Measurements from ENCODE around the gene RUVBL2. TPM values are rescaled to one million over a fixed set of nuclear protein-coding genes. Genes with fewer than 3 reads are reported as not detected.

Gene RUVBL2
- polyA plus RNA-seq, 3 donors: 40.1 to 44.4 (median 41.9) TPM

GRCh38 chr19:48959341-48960239, 34.1 kb upstream of the RUVBL2 start:
- TF ChIP-seq CTCF (IDR thresholded peaks at IDR 0.05): no peak
- H3K36me3 ChIP-seq (replicated peaks in 1 of 2; ENCODE audit: control insufficient read depth in 1 of 2, insufficient read depth in 2 of 2, low read length in 2 of 2): peaks cover 0 to 19% of the 10 kb centered on the region in 2 donors
- peak overlapping the region; percentile 5 to 58 for H3K27ac ChIP-seq (ENCODE audit: low read depth in 1 of 2, low read length in 2 of 2)
- no peak overlapping the region for H3K4me3 Mint-ChIP-seq
- DNase-seq: peak; percentile 57 to 76 (median 61)
- peaks cover 72% of the 10 kb centered on the region for H3K4me1 Mint-ChIP-seq
- peaks cover 74 to 83% of the 10 kb centered on the region in 2 donors for H3K4me1 ChIP-seq (ENCODE audit: control insufficient read depth in 1 of 2, insufficient read depth in 2 of 2, low read length in 2 of 2)
- peak overlapping the region; percentile 18 to 93 (median 89) for H3K27ac Mint-ChIP-seq
- peaks cover 11% of the 10 kb centered on the region for H4K20me1 ChIP-seq (ENCODE audit: insufficient read depth, low read length)
- no peak overlapping the region for H2AFZ ChIP-seq (ENCODE audit: insufficient read depth, low read depth, low read length, poor library complexity, severe bottlenecking)
- H3K4me2 ChIP-seq (replicated peaks; ENCODE audit: extremely low read depth, low read length, poor library complexity, severe bottlenecking): no peak overlapping the region
- no peak overlapping the region for H3K4me3 ChIP-seq (replicated peaks in 1 of 3; ENCODE audit: low read depth in 2 of 3, low read length in 3 of 3)
- H3K9me3 ChIP-seq (replicated peaks in 1 of 2; ENCODE audit: control insufficient read depth in 1 of 2, insufficient read depth in 1 of 2, low read length in 2 of 2): no peaks in the 10 kb centered on the region
- no peaks in the 10 kb centered on the region for H3K27me3 ChIP-seq (ENCODE audit: control insufficient read depth in 2 of 2, insufficient read depth in 2 of 2, low read length in 2 of 2)
- no peaks in the 10 kb centered on the region for H3K9me3 Mint-ChIP-seq
- peaks cover 68% of the 10 kb centered on the region for H3K79me2 ChIP-seq (ENCODE audit: insufficient read depth, low read length)
- 70% methylated on average over 4 of the region's 16 CpGs for WGBS (ENCODE audit: insufficient coverage)
- peaks cover 0 to 3% (median 0%) of the 10 kb centered on the region in 3 donors for H3K27me3 Mint-ChIP-seq (ENCODE audit: low read depth in 3 of 3)
- peaks cover 21 to 35% of the 10 kb centered on the region in 2 donors for H3K36me3 Mint-ChIP-seq
- intact Hi-C loops (cut with micrococcal nuclease): loop anchor here in 1 of 2 donors (10.0 kb wide), 1 partner anchor 325 kb away; the partner anchor contains the start of gene DBP
- H3K9ac ChIP-seq (ENCODE audit: insufficient read depth, low read length, poor library complexity, severe bottlenecking): no peak overlapping the region

- H3K4me3 ChIP-seq (replicated peaks in 1 of 3; ENCODE audit: low read depth in 2 of 3, low read length in 3 of 3): no peak overlapping the region
- WGBS (ENCODE audit: insufficient coverage): 87% methylated on average over 16 of the region's 19 CpGs
- TF ChIP-seq CTCF (IDR thresholded peaks at IDR 0.05): no peak
- no peak overlapping the region for H2AFZ ChIP-seq (ENCODE audit: insufficient read depth, low read depth, low read length, poor library complexity, severe bottlenecking)
- H3K79me2 ChIP-seq (ENCODE audit: insufficient read depth, low read length): peaks cover 66% of the 10 kb centered on the region
- H3K4me1 ChIP-seq (ENCODE audit: control insufficient read depth in 1 of 2, insufficient read depth in 2 of 2, low read length in 2 of 2): peaks cover 65 to 74% of the 10 kb centered on the region in 2 donors
- H3K9ac ChIP-seq (ENCODE audit: insufficient read depth, low read length, poor library complexity, severe bottlenecking): no peak overlapping the region
- Mint-ChIP-seq H3K4me3 (no peak overlapping the region), H3K9me3 (peaks cover 0 to 8% (median 0%) of the 10 kb centered on the region in 7 donors), H3K36me3 (peaks cover 28 to 39% of the 10 kb centered on the region in 2 donors), H3K27me3 (ENCODE audit: low read depth in 3 of 3) (peaks cover 0 to 7% (median 0%) of the 10 kb centered on the region in 3 donors), H3K4me1 (peaks cover 62% of the 10 kb centered on the region), H3K27ac (peak overlapping the region; percentile 43 to 99 (median 81))
- H3K36me3 ChIP-seq (replicated peaks in 1 of 2; ENCODE audit: control insufficient read depth in 1 of 2, insufficient read depth in 2 of 2, low read length in 2 of 2): peaks cover 4 to 23% of the 10 kb centered on the region in 2 donors
- H4K20me1 ChIP-seq (ENCODE audit: insufficient read depth, low read length): peaks cover 11% of the 10 kb centered on the region
- intact Hi-C loops (cut with micrococcal nuclease): loop anchor here in 1 of 2 donors (10.0 kb wide), 1 partner anchor 326 kb away; the partner anchor contains the start of gene DBP
- H3K27ac ChIP-seq (ENCODE audit: low read depth in 1 of 2, low read length in 2 of 2): peak overlapping the region; percentile 88 to 96
- H3K4me2 ChIP-seq (replicated peaks; ENCODE audit: extremely low read depth, low read length, poor library complexity, severe bottlenecking): no peak overlapping the region
- no peaks in the 10 kb centered on the region for H3K9me3 ChIP-seq (replicated peaks in 1 of 2; ENCODE audit: control insufficient read depth in 1 of 2, insufficient read depth in 1 of 2, low read length in 2 of 2)
- H3K27me3 ChIP-seq (ENCODE audit: control insufficient read depth in 2 of 2, insufficient read depth in 2 of 2, low read length in 2 of 2): no peaks in the 10 kb centered on the region
- DNase-seq: no peak
Measured at GRCh38 chr19:48961051-48961649, 32.5 kb upstream of the RUVBL2 start.
